K562 (cell line): ENCODE measurements around the gene MAP4K5. TPM values are rescaled to one million over a fixed set of nuclear protein-coding genes. Genes with fewer than 3 reads are reported as not detected.

Experiments
- ARID1B ChIP-seq: fragments of 450-650 bp; IDR thresholded peaks from 2 replicates; pipeline ENCODE4 v1.6.1; 2016; ENCODE audit warnings: antibody characterized with exemption, mild to moderate bottlenecking, inconsistent platforms
- ESRRB ChIP-seq: fragments of 250-450 bp; sonication (Bioruptor Pico); IDR thresholded peaks from 2 replicates; pipeline ENCODE4 v1.5.0; 2020; ENCODE audit warnings: mild to moderate bottlenecking, moderate library complexity, borderline replicate concordance
- GATAD2B ChIP-seq: fragments of 450-650 bp; IDR thresholded peaks from 2 replicates; pipeline ENCODE4 v1.6.1; 2017; ENCODE audit warnings: mild to moderate bottlenecking, borderline replicate concordance
- GTF3C2 ChIP-seq: IDR thresholded peaks from 3 replicates; pipeline ENCODE4 v1.6.1; 2011; ENCODE audit warnings: borderline replicate concordance, mild to moderate bottlenecking, moderate library complexity; ENCODE audit not compliant: insufficient read length; ENCODE audit errors: extremely low read depth
- LEF1 ChIP-seq: fragments of 450-650 bp; IDR thresholded peaks from 2 replicates; pipeline ENCODE4 v1.6.1; 2016; ENCODE audit warnings: mild to moderate bottlenecking
- NR0B1 ChIP-seq: fragments of 450-650 bp; IDR thresholded peaks from one replicate; pipeline ENCODE4 v1.6.1; 2018; ENCODE audit warnings: mild to moderate bottlenecking, moderate library complexity; ENCODE audit not compliant: partially characterized antibody
- OTX1 ChIP-seq: fragments of 450-650 bp; formaldehyde crosslinking; IDR thresholded peaks from 2 replicates; pipeline ENCODE4 v1.4.0; 2022; ENCODE audit warnings: mild to moderate bottlenecking
- RB1 ChIP-seq: fragments of 450-650 bp; IDR thresholded peaks from 2 replicates; pipeline ENCODE4 v1.6.1; 2017; ENCODE audit warnings: low read depth, mild to moderate bottlenecking
- RBM17 ChIP-seq: fragments of 200-400 bp; formaldehyde crosslinking; IDR thresholded peaks from 2 replicates; pipeline ENCODE4 v1.6.1; 2017; ENCODE audit warnings: low read depth, mild to moderate bottlenecking, low read length, borderline replicate concordance
- ZNF431 ChIP-seq: sonication (generic); formaldehyde crosslinking; IDR thresholded peaks from 2 replicates; pipeline ENCODE4 v1.8.0; 2022; ENCODE audit warnings: mild to moderate bottlenecking, missing genetic modification reagents
- ZNF583 ChIP-seq: fragments of 250-450 bp; sonication (Bioruptor Pico); IDR thresholded peaks from 2 replicates; pipeline ENCODE4 v1.4.0; 2020
- polyA plus RNA-seq, 8 experiments: library from polyadenylated mRNA; depleted of rRNA in 4 of 8; stranded (reverse) in 5 of 8; unstranded in 3 of 8; fragments of >200 nt; fragmentation: Nextera tagmentation in 2 of 8; fragmentation: Illumina TruSeq in 1 of 8; extraction: Ambion mirVana in 2 of 8; extraction: Trizol in 1 of 8; gene quantifications; 2 replicates each; pipeline versions ENCODE4 v1.2.1 to v1.2.3, GENCODE V29; 2011 to 2014; ENCODE audit warnings: inconsistent platforms in 1 of 8, missing spikeins in 1 of 8
- total RNA-seq, 7 experiments: library from RNA; depleted of rRNA in 6 of 7; stranded (reverse); fragments of >200 nt in 6 of 7; fragmentation: Illumina TruSeq in 2 of 7; extraction: Trizol in 2 of 7; gene quantifications; 2 replicates each; pipeline versions ENCODE4 v1.2.1 to v1.2.3, GENCODE V29; 2011 to 2021; ENCODE audit warnings: low replicate concordance in 1 of 7
- TF ChIP-seq, protein P1 (sequence below): fragments of 250-450 bp; sonication (Bioruptor Pico); IDR thresholded peaks from 2 replicates; pipeline ENCODE4 v1.6.1; 2021; ENCODE audit warnings: mild to moderate bottlenecking

Gene MAP4K5
- total and polyA plus RNA-seq, 9 of the 15 experiments (the other 6 are each of a cell fraction or from before 2014, with no cell fraction given) = 5.9 to 29.4 (median 18.0) TPM

- TF ChIP-seq GTF3C2 = no peak
- TF ChIP-seq ARID1B = no peak
- no peak for TF ChIP-seq RB1
- TF ChIP-seq LEF1 = no peak
- TF ChIP-seq ZNF583 (CRISPR knock-in tag) = no peak
- TF ChIP-seq NR0B1 = no peak
- no peak for TF ChIP-seq OTX1
- TF ChIP-seq RBM17 = no peak
- no peak for TF ChIP-seq ZNF431 (CRISPR knock-in tag)
- TF ChIP-seq ESRRB (CRISPR knock-in tag) = no peak
- TF ChIP-seq, protein P1, sequence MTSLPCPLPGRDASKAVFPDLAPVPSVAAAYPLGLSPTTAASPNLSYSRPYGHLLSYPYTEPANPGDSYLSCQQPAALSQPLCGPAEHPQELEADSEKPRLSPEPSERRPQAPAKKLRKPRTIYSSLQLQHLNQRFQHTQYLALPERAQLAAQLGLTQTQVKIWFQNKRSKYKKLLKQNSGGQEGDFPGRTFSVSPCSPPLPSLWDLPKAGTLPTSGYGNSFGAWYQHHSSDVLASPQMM = no peak
- TF ChIP-seq GATAD2B = no peak
- TF ChIP-seq, all 486 proteins: peak for 0
These were observed 30.7 kb downstream of the MAP4K5 start (continued) for GRCh38 chr14:50501642-50502041.
